HG03097 (cell line): ENCODE results near the gene NR4A1.

Source experiments
- ATAC-seq: cut with Tn5 transposase; IDR thresholded peaks from one replicate; pipeline ENCODE4 v1.9.1; 2021; ENCODE audit not compliant: unreplicated experiment, low FRiP score

The NR4A1 gene

DNA sequence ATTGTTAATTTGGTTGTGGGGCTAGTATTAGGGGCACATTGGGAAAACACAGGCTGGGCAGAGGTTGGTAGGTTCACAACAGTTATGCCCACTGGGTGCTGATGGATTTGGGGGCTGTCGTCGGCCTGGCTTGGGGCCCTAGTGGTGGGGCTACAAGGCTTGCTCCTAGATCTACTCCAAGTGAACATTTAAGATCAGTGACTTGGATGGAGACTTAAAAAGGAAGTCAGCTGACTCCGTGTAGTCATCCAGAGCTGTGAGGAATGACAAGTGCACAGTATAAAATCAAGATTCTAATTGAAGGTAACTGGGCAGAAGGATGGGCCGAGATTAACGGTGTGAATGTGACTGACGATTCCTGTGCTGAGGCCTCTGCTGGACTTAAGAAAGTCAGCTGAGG lies 12.8 kb upstream of the NR4A1 start:
- ATAC-seq: no peak

DNA sequence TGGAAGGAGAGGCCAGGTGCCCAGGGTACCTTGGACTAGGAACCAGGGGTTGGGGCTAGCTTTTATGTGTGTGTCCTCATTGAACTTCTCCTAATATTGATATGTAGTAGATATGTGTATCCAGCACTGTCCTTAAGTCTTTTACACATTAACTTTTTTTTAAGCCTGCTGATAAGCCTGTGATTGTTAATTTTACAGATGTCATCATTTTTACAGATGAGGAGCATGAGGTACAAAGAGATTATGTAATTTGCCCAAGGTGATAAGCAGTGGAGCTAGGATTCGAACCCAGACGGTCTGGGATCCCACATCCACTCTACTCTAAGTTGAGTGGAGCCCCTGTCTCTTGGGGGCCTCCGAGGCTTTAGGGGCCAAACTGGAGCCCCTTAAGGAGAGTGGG lies 10.2 kb upstream of the NR4A1 start:
- no peak for ATAC-seq

DNA sequence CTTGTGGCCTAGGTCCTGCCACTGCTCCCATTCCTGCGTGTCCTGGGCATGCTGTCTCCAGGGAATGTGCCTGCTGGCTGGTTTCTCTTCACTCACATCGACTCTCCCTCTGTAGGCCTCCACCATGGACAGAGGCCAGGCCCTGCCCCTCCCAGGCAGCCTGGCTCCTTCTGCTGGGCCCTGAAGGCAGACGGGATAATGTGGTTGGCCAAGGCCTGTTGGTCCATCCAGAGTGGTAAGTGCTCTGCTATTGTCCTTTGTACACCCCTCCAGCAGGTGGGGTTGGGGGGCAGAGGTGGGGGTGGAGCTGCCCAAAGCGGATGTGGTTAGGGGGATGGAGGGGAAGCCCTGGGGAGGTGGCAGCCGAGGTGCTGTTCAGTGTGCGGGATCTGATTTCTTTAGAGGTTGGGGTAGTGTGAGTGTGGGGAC lies 9.5 kb upstream of the NR4A1 start:
- ATAC-seq: no peak

DNA sequence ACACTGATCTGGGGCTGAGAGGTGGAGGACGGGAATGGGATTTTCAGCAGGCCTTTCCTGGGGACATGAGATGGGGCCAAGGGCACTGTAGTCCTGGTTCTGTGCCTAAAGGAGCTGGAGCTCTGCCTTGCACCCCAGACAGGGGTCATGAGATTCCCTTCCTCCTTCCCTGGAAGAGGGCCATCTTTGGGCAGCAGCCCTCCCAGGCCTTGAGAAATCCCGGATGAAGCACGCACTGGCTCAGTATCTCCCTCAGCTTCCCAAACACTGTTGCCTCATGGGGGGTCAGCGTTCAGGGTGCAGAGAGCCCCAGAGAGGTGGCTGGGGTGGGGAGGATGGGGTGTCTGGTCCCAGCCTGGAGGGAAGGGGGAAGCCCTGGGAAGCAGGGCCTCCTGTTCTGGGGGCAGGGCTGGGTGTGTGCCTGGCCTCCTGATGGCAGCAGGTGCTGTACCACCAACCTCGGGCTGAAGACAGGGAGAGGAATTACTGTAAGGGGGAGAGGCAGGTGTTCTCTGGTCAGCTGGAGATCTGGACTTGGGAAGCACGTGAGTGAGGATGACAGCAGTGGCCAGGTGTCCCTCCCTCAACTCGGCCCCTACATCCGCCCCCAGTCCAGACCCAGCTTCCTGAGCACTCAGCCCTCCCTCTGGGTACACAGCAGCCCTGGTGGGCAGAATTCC lies 8.4 kb upstream of the NR4A1 start:
- no peak for ATAC-seq

DNA sequence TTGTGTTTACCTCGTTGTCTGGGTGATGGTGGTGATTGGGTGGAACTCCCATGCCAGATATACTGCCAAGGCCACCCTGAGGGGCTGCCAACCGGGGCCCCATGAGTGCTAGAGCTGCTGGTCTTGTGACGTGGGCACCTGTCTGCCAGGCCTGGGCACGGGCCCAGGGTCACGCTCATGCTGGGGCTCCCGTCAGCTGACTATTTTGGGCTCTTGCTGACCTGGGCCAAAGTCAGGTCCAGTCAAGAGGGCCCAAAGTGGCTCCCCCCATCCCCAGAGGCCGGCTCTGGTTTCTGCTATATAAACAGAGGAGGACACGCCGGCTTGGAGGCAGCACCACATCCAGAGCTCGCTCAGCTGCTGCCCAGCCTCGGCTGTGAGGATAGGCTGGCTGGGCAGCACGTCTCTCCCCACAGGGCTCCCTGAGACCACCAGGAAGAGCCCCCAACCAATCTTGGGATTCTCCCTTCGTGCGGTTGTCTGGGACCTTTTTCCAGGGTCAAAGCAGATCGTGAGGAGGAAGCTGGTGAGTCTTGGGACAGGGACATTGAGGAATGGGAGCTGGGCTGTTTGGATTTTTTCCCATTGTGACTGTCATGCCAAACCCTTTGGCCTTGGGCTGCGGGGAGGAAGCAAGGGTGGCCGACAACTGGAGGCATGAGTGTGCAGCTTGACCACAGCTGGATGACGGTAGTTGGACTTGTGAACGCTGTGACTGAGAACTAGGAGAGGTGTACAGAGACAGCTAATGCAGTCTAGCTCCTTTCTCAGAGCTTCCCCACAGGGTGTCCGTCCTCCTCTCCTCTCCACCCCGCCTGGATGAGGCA lies 7.6 kb upstream of the NR4A1 start:
- no peak for ATAC-seq

DNA sequence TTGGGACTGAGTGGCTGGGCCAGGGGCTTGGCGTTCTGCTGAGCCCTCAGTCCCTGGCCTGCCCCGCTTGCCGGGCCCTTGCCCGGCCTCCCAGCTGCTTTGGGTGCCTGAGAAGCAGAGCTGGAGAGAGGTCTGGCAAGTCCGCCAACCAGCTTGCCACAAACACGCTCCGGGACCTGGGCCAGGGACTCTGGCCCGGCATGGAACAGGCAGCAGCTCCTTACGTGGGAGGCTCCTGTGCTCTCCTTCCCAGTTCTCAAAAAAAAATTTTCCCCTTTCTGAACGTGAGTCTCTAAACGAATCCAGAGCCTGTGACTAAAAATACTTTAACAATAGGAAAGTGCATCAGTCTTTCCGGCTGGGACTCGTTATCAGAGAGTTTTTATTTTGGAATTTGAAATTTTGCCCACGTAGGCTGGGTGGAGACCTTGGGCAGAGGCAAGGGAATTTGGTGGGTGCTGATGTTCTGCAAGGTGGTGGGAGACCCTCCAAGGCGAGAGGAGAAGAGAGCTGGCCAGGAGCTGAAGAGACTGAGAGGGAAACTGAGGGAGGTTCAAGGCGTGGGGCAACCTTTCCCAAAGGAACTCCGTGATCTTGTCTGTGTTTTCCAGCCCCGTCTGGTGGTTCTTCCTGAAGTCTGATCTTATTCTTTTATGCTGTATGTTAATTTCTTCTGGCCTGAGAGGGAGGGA lies 6.8 kb upstream of the NR4A1 start:
- no peak for ATAC-seq

DNA sequence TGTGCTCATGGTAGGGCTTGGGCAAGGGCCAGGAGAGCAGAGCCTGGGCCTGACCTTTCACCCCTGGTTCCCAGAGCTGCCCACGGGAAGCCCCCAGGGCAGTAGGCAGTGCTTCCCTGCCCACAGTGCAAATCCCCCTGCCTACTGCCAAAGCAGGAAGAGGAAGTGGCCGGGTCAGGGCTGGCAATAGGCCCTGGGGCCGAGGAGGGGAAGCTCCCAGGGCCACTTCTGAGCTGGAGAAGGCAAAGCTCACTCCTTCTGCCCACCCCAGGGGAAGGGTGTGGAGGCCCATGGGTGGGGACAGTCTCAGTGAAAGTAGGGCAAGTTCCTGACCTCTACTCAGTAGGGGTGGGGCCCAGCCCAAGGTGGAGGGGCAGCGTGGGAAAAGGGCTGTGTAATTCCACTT lies 5.4 kb upstream of the NR4A1 start:
- ATAC-seq: no peak

DNA sequence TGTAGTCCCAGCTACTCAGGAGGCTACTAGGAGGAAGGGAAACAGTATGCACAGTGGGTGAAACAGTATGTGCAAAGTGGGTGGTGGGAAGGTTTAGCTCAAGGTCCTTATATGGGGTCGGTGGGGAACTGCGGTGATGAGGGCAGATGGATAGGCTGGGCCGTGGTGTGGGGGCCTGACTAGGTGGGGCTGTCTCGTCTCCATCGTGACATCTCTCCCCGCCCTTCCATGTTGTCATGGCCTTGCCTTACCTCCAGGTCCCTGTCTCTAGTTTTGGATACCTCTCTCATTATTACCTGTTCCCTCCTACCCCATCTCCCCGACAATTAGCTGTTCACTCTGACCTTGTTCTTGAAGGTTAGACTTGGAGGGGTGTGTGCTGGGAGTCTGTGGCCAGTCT lies 4.4 kb upstream of the NR4A1 start:
- no peak for ATAC-seq

DNA sequence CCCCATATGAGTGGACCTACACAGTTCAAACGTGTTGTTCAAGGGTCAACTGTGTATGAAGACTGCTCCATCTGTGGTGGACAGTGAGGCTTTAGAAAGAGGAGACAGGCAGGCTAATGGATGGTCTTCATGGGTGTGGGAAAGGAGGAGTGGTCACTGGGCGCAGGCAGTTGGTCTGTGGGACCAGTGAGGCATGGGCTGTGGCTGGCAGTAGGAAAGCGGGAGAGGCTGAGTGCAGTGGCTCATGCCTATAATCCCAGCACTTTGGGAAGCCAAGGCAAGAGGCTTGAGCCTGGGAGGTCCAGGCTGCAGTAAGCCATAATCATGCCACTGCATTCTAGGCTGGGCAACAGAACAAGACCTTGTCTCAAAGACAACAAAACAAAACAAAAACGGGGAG lies 2.0 kb upstream of the NR4A1 start:
- ATAC-seq: no peak

DNA sequence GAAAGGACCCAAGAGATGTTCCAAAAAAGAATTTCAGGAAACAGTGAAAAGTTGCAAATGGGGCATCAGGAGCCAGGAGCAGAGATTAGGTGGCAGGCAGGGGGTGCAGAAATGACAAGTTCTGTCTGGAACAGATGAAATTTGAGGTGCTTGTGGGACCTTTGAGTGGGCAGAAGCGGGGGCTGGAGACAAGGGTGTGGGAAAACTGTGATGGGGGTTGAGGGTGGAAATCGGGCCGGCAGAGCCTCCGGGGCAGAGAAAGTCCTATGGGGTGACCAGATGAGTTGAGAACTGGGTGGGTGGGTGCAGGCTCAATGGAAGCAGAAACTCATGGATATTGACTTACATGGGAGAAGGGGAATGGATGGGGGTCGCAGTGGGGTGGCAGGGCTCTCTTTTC lies 1.6 kb upstream of the NR4A1 start:
- no peak for ATAC-seq

DNA sequence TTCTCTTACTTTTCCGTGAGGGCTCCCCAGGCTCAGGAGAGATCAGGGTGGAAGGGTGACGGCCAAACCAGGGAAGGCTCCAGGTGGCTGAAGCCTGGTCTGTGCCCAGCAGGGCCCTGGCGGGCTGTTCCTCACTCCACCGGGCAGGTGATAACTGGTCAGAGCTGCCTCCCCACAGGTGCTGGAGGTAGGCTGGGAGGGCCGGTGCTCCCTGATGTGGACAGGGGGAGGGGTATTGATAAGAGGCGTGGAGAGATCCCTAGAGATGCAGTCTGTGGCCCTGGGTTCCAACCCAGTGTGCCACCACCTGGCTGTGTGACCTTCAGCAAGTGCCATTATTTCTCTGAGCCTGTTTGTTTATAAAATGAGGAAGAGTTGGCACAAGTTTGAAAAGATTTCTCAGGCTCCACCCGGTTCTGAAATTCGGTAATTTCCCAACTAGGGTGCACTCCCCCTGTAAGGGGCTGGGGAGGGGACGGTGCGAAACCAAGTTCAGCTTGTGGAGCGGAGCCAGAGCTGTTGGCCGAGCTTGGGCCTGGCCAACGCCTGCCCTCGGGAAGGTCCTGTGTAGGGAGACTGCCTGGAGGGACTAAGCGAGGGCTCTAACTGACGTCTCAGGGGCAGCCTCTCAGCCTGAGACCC lies 1.0 kb upstream of the NR4A1 start:
- peak; percentile 6 for ATAC-seq

DNA sequence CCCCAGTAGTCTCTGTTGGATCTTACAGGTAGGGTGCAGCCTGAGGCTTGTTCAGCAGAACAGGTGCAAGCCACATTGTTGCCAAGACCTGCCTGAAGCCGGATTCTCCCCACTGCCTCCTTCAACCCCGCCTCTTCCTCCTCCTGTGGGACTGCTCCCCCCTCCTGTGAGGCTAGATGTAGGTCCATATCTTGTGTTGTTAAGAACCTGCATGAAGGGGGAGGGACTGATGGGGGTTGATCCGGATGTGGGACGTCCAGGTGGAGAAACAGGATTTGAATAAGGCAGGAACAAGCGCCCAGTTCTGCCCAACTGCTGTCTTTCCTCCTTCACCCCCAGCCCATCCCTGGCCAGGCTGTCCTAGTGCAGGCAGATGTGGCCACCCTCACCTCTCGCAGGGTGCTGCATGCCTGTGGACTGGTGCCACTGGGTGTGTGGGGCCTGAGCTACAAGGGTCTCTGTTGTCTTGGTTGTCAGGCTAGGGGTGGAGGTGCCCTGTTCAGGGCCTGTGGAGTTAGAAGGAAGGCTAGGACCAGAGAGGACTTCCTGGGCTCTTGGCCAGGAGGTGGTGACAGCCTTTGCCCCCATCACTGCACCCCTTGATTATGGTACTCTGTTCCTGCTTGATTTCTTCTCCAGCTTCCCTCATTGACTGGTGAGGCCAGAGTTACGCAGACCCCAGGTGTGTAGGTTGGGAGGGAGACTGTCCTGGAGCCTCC lies 1.4 kb downstream of the NR4A1 start:
- no peak for ATAC-seq

DNA sequence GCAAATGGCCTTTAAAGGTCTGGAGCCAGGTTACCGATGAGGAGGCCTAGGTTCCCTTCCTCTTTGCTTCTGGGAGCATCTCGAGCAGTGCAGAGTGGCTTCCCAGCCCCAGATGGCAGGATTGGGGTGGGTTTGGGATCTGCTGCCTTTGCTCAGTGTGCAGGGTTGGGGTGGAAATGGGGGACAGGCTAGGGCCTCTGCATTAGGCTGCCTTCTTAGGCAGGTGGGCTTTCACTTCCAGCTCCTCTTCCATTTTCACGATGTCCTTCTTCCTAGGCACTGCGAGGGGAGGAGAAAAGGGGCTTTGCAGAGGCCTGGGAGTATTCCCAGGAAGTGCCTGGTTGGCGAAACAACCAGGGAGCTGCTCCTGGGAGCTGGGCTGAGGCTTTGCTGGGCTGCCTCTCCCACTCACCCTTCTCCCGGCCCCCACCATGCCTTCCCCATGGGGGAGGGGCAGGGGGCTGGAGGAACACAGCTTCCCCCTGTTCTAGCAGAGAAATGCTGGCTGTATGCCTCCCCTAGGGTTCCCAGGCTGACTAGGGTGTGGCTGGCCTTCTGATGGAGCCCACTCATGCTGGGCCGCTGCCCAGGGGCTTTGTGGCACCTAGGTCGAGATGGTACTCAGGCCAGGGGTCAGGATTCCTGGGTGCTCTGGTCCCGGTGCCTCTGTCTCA lies 2.4 kb downstream of the NR4A1 start:
- ATAC-seq: no peak

DNA sequence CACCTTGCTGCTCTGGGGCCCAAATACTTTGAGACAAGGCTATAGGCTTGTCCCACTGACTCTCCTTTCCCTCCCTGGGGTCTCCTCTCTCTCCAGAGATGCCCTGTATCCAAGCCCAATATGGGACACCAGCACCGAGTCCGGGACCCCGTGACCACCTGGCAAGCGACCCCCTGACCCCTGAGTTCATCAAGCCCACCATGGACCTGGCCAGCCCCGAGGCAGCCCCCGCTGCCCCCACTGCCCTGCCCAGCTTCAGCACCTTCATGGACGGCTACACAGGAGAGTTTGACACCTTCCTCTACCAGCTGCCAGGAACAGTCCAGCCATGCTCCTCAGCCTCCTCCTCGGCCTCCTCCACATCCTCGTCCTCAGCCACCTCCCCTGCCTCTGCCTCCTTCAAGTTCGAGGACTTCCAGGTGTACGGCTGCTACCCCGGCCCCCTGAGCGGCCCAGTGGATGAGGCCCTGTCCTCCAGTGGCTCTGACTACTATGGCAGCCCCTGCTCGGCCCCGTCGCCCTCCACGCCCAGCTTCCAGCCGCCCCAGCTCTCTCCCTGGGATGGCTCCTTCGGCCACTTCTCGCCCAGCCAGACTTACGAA lies 3.1 kb downstream of the NR4A1 start:
- no peak for ATAC-seq

DNA sequence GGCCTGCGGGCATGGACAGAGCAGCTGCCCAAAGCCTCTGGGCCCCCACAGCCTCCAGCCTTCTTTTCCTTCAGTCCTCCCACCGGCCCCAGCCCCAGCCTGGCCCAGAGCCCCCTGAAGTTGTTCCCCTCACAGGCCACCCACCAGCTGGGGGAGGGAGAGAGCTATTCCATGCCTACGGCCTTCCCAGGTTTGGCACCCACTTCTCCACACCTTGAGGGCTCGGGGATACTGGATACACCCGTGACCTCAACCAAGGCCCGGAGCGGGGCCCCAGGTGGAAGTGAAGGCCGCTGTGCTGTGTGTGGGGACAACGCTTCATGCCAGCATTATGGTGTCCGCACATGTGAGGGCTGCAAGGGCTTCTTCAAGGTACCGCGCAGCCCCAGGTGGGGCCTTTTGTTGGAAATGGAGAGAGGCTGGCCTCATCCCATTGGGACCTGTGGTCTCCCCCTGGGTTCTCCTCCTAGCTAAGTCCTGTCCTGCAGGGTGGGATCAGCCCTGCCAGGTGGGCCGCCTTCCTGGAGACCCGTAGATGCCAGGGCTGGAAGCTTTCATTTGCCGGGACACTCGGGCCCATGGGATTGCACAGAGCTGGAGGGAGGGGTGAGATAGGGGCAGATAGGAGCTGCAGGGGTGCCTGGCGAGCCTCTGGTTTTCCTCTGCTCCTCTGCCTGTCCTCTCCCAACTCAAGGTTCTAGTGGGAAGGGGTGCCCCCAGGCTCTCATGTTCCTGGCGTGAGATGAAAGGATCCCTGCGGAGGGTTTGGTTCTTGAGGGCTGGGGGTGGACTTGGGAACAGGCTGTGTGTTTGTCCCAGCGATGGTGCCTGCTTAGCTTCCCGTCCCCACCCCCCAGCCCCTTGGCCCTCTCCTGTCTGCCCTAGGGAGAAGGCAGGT lies 3.8 kb downstream of the NR4A1 start:
- no peak for ATAC-seq

DNA sequence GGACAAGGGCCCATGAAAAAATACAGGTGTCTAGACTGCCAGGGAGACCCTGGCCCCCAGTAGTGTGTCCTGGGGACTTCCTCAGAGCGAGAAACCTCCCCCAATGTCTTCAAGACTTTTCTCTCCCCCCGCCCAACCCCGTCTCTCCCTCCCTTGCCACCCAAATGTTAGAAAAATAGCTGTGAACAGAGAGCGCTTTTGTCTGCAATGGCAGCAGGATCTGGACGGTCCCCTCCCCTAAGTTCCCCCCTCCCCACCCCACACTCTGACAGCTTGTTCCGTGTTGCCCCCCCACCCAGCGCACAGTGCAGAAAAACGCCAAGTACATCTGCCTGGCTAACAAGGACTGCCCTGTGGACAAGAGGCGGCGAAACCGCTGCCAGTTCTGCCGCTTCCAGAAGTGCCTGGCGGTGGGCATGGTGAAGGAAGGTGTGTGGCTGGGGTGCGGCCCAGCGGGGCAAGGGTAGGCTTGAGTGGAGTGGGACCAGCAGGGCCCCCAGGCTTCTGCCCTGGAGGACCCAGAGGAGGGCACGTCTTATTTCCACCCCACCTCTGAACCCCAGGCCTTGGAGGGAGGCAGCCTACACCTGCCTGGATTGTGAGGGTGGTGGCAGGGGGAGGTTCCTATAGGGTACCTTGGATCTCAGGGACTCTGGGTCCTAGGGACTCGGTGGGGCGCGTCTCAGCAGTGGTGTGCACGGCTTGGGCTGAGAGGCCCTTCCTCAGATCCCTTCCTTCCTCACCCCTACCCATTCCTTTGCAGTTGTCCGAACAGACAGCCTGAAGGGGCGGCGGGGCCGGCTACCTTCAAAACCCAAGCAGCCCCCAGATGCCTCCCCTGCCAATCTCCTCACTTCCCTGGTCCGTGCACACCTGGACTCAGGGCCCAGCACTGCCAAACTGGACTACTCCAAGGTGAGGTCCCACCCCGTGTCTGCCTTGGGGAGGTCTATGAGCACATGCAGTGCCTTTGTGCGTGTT lies 4.8 kb downstream of the NR4A1 start:
- no peak for ATAC-seq
